Natural killer cell (primary cell): ENCODE measurements around the gene FRRS1. TPM values are rescaled to one million over a fixed set of nuclear protein-coding genes. Genes with fewer than 3 reads are reported as not detected.

ENCODE experiments used
- ATAC-seq, 3 donors: fragments of 150-1000 bp in 2 of 3; fragments of 200-7000 bp in 1 of 3; cut with Tn5 transposase; 1 replicate in 1 of 3; 2 replicates in 2 of 3; pipeline ENCODE4 v1.10.0; 2021; ENCODE audit warnings: mild to moderate bottlenecking in 2 of 3, moderate library complexity in 2 of 3
- DNase-seq, 2 donors: peaks; one replicate each; pipeline versions ENCODE4 v3.0.0 to v3.0.0-alpha.2; 2013 to 2021; ENCODE audit warnings: mixed read lengths in 1 of 2
- H3K27ac ChIP-seq: one replicate; pipeline ENCODE4 v1.5.1; 2013; ENCODE audit warnings: mild to moderate bottlenecking, low read length
- H3K27me3 ChIP-seq: one replicate; pipeline ENCODE4 v1.6.1; 2013; ENCODE audit warnings: low read length; ENCODE audit not compliant: control insufficient read depth, insufficient read depth
- H3K36me3 ChIP-seq: one replicate; pipeline ENCODE4 v1.6.1; 2013; ENCODE audit warnings: low read length; ENCODE audit not compliant: control insufficient read depth, insufficient read depth
- H3K4me1 ChIP-seq: one replicate; pipeline ENCODE4 v1.6.1; 2013; ENCODE audit warnings: low read length; ENCODE audit not compliant: control insufficient read depth, insufficient read depth
- H3K4me3 ChIP-seq: one replicate; pipeline ENCODE4 v1.5.1; 2013; ENCODE audit warnings: low read length
- H3K9me3 ChIP-seq: one replicate; pipeline ENCODE4 v1.6.1; 2013; ENCODE audit warnings: low read length; ENCODE audit not compliant: control insufficient read depth, insufficient read depth
- H3K27ac Mint-ChIP-seq, 2 donors: one replicate each; pipeline ENCODE4 v1.8.0; 2022; ENCODE audit warnings: mild to moderate bottlenecking in 2 of 2, mixed read lengths in 2 of 2, moderate library complexity in 1 of 2
- H3K27me3 Mint-ChIP-seq, 2 donors: one replicate each; pipeline ENCODE4 v1.8.0; 2022; ENCODE audit warnings: low read depth in 2 of 2, mixed read lengths in 2 of 2
- H3K36me3 Mint-ChIP-seq: one replicate; pipeline ENCODE4 v1.8.0; 2022; ENCODE audit warnings: mixed read lengths
- H3K4me1 Mint-ChIP-seq, 2 donors: one replicate each; pipeline ENCODE4 v1.8.0; 2022; ENCODE audit warnings: mixed read lengths in 2 of 2
- H3K4me3 Mint-ChIP-seq: one replicate; pipeline ENCODE4 v1.8.0; 2022; ENCODE audit warnings: mild to moderate bottlenecking, moderate library complexity, mixed read lengths
- H3K9me3 Mint-ChIP-seq, 2 donors: one replicate each; pipeline ENCODE4 v1.8.0; 2022; ENCODE audit warnings: mixed read lengths in 2 of 2
- CTCF ChIP-seq: fragments of 200-600 bp; IDR thresholded peaks from one replicate; pipeline ENCODE4 v1.8.0; 2022; ENCODE audit warnings: antibody characterized with exemption
- WGBS: methylation state at CpG from one replicate; pipeline ENCODE4 v1.1.7; 2013; ENCODE audit warnings: missing lambda C conversion rate; ENCODE audit not compliant: insufficient coverage; 5-methylcytosine and 5-hydroxymethylcytosine counted together
- intact Hi-C: fragments of 100-400 bp; cut with micrococcal nuclease; formaldehyde crosslinking; loops from one replicate; pipeline ENCODE4 v1.14.2; 2022
- total RNA-seq, 4 donors: library from RNA; stranded (reverse); fragments of 120-200 nt in 1 of 4; gene quantifications; one replicate each; pipeline versions ENCODE4 v1.2.3 to v1.2.4, GENCODE V29; 2013 to 2022

FRRS1 gene
- total RNA-seq, 3 donors from 2014 or later (not counting 1 experiment from before 2014, with no cell fraction given) = 1.0 to 3.3 (median 3.0) TPM

- intact Hi-C loops = no loop called here
- no peaks in the 10 kb centered on the region for H3K4me1 ChIP-seq
- DNase-seq (no peak), ATAC-seq (no peak)
- WGBS = 98% methylated on average over 2 of the region's 3 CpGs
- no peaks in the 10 kb centered on the region for H3K36me3 Mint-ChIP-seq
- no peaks in the 10 kb centered on the region for H3K27me3 ChIP-seq
- H3K9me3 ChIP-seq = no peaks in the 10 kb centered on the region
- TF ChIP-seq CTCF = no peak
- H3K4me3 Mint-ChIP-seq = no peak overlapping the region
- no peak overlapping the region for H3K4me3 ChIP-seq
- peaks cover 5 to 8% of the 10 kb centered on the region in 2 donors for H3K27me3 Mint-ChIP-seq
- no peak overlapping the region for H3K27ac ChIP-seq
- H3K27ac Mint-ChIP-seq = no peak overlapping the region
- H3K9me3 Mint-ChIP-seq = no peaks in the 10 kb centered on the region
- H3K36me3 ChIP-seq = no peaks in the 10 kb centered on the region
- H3K4me1 Mint-ChIP-seq = no peaks in the 10 kb centered on the region
These were observed 103.8 kb downstream of the FRRS1 start for GRCh38 chr1:99662539-99663080.

GRCh38 chr1:99661780-99662179 lies 104.7 kb downstream of the FRRS1 start:
- intact Hi-C loops = no loop called here
- Mint-ChIP-seq H3K9me3 (no peaks in the 10 kb centered on the region), H3K4me1 (no peaks in the 10 kb centered on the region), H3K27ac (no peak overlapping the region), H3K4me3 (no peak overlapping the region), H3K36me3 (no peaks in the 10 kb centered on the region), H3K27me3 (peaks cover 0 to 4% of the 10 kb centered on the region in 2 donors)
- DNase-seq (no peak), ATAC-seq (no peak)
- WGBS = 55% methylated on average over 3 of the region's 3 CpGs
- H3K27ac ChIP-seq = no peak overlapping the region
- TF ChIP-seq CTCF = no peak
- H3K9me3 ChIP-seq = no peaks in the 10 kb centered on the region
- H3K4me1 ChIP-seq = no peaks in the 10 kb centered on the region
- H3K4me3 ChIP-seq = no peak overlapping the region
- H3K27me3 ChIP-seq = no peaks in the 10 kb centered on the region
- no peaks in the 10 kb centered on the region for H3K36me3 ChIP-seq

- Histone ChIP-seq H3K27ac (no peak overlapping the region), H3K4me1 (no peaks in the 10 kb centered on the region), H3K4me3 (no peak overlapping the region), H3K27me3 (no peaks in the 10 kb centered on the region), H3K36me3 (no peaks in the 10 kb centered on the region), H3K9me3 (no peaks in the 10 kb centered on the region)
- no peak overlapping the region for H3K4me3 Mint-ChIP-seq
- H3K9me3 Mint-ChIP-seq = no peaks in the 10 kb centered on the region
- TF ChIP-seq CTCF = no peak
- H3K27ac Mint-ChIP-seq = no peak overlapping the region
- ATAC-seq = no peak
- 90% methylated on average over 2 of the region's 2 CpGs for whole genome bisulfite sequencing
- intact Hi-C loops = no loop called here
- no peaks in the 10 kb centered on the region for H3K4me1 Mint-ChIP-seq
- DNase-seq = no peak
- H3K36me3 Mint-ChIP-seq = no peaks in the 10 kb centered on the region
- peaks cover 0 to 4% of the 10 kb centered on the region in 2 donors for H3K27me3 Mint-ChIP-seq
These were observed 105.9 kb downstream of the FRRS1 start for GRCh38 chr1:99660496-99660895.

GRCh38 chr1:99659755-99660210 lies 106.7 kb downstream of the FRRS1 start:
- WGBS = 82% methylated on average over 2 of the region's 2 CpGs
- intact Hi-C loops = no loop called here
- Histone ChIP-seq H3K4me1 (no peaks in the 10 kb centered on the region), H3K27me3 (no peaks in the 10 kb centered on the region), H3K4me3 (no peak overlapping the region), H3K36me3 (no peaks in the 10 kb centered on the region), H3K9me3 (no peaks in the 10 kb centered on the region), H3K27ac (no peak overlapping the region)
- ATAC-seq = no peak
- Mint-ChIP-seq H3K27me3 (peaks cover 0 to 4% of the 10 kb centered on the region in 2 donors), H3K36me3 (no peaks in the 10 kb centered on the region), H3K4me3 (no peak overlapping the region), H3K9me3 (no peaks in the 10 kb centered on the region), H3K27ac (no peak overlapping the region), H3K4me1 (no peaks in the 10 kb centered on the region)
- no peak for DNase-seq
- TF ChIP-seq CTCF = no peak
